Measurements from ENCODE around the gene PPP1R13B.
A peak's percentile ranks its signal among the peaks of the same experiment; 100 is the strongest.
"Not testable (repeated sequence)": the region's sequence is repeated elsewhere in the genome, so short reads cannot be mapped to it uniquely, and the experiment has no call there.

The PPP1R13B gene

GRCh38 chr14:103847451-103848174, at the start of gene PPP1R13B:
Gene PPP1R13B (minus strand): TSS chr14:103847575. CDS start chr14:103847307, 268 bp downstream.
- DNase-seq = peak; percentile 91

DNA sequence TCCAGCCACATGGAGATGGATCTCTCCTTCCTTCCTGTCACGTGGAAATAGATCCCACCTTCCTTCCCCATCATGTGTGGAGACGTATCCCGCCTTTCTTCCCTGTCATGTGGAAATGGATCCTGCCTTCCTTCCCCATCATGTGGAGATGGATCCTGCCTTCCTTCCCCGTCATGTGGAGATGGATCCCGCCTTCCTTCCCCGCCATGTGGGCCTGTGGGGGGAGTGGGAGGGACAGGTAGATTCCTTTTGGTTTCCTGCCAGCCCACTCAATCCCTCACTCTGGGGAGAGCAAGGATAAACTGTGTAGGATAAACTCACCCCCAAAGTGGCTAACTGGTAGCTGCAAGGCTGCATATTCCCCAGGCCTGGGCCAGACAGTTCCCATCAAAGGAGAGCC, 49.2 kb upstream of the PPP1R13B start:
- no peak for DNase-seq

DNA sequence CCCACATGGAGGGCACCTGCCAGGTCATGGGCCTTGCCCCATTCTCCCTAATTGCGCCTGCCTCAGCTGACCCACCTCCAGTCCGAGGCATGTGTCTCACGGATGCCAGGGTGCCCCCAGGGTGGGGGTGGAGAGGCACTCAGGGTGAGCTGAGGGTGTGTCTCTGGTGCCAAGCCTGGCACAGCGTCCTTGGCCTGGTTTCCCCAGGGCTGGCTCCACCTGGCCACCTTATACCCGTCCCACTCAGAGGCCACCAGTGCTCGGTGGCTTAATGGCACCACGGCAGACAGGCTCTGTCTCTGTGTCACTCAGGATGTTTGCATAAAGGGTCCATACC, 47.3 kb upstream of the PPP1R13B start:
- DNase-seq = no peak

- DNase-seq = no peak
These were observed 46.8 kb upstream of the PPP1R13B start for GRCh38 chr14:103894034-103894722.

GRCh38 chr14:103892247-103892646, 44.9 kb upstream of the PPP1R13B start:
- DNase-seq = no peak

DNA sequence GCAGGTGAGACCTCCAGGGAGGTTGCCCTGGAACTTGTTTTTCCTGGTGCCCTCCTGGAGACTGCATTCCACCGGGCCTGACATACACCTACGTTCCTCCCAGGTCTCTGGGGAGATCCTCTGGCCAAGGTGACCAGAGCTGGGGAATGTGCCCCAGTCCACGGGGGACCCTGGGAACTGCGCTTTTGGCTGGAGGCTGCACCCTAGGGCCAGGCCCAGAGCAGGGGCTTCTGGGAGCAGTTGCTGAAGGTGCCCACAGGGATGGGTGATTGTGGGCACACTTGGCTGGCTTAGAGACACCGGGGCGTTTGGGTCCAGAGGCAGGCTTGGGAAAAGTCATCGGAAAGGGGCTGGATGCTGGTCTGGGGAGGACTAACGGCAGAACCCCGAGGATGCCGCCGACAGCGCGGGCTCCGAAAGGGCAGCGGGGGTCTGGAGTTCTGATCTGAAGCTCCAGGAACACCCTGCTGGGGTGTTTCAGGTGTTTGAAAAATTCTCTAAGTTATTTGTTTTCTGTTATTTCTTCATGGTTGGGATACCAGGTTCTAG, 44.4 kb upstream of the PPP1R13B start:
- no peak for DNase-seq

GRCh38 chr14:103890821-103891666, 43.7 kb upstream of the PPP1R13B start:
- DNase-seq = no peak

GRCh38 chr14:103890052-103890371, 42.6 kb upstream of the PPP1R13B start:
- no peak for DNase-seq

DNA sequence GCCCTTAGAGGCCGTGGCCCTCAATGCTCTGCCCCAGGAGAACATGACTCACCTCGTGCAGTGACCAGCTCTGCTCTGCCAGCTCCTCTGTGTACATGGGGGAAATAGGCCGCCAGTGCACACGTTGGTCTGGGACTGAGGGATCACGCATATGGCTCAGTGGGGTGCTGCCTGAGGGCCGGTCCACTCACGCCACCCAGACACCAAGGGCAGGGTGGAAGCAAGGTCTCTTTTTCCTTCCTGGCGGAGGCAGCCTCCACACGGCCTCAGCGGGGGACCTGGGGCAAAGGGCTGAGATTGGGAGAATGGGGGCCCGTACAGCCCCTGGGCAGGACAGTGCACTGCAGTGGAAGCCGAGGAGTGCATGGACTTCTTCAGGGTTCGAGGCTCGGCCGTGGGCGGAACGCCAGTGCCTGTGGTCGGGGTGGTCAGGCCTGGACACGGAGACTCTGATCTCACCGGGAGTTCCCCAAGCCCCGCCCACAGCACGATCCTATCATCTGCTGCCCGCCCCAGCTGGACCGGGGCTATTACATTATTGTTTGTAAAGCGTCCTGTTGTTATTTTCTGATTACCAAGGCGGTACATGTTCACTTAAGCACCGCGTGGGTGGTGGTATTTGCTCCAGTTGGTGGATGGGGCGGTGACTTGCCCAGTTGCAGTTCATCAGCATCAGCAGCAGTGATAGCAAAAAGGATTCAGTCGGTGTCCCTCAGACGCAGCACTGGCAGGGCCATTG, 42.1 kb upstream of the PPP1R13B start:
- no peak for DNase-seq

DNA sequence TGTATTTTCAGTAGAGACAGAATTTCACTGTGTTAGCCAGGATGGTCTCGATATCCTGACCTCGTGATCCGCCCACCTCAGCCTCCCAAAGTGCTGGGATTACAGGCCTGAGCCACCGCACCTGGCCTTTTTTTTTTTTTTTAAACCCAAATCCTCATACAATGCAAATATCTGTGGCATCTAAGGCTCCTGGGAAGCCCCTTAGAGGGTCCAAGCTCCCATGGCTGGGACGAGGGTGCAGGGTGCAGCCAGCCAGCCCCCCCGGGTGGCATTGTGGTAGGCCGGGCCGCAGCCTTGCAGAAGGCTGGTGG, 41.6 kb upstream of the PPP1R13B start:
- not testable (repeated sequence) for DNase-seq

DNA sequence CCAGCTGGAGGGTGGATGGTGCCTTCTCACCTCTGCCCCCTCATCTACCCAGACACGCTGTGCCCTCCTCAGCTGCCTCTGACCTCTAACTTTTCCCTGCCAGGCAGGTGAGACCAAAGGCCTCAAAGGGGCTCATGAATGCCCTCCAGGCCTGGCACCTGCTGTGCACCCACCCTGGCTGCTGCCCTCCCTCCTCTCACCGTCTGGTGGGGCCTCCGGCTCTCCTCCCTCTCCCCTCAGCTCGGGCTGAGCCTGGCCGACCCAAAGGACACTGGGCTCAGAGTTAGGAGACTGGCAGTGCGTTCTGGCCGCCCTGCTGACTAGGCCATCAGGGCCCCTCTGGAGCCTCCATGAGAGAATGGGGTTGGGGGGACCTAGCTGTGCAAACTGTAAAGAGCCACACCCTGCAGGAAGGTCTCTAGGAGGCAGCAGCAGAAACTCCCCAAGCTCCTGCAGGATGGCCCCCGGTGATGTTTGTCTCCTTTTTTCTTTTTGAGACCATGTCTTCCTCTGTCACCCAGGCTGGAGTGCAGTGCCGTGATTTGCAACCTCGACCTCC, 40.3 kb upstream of the PPP1R13B start:
- DNase-seq = no peak

- DNase-seq = no peak
These were observed 39.8 kb upstream of the PPP1R13B start for GRCh38 chr14:103887170-103887501.

GRCh38 chr14:103886304-103887169, 39.2 kb upstream of the PPP1R13B start:
- no peak for DNase-seq

DNA sequence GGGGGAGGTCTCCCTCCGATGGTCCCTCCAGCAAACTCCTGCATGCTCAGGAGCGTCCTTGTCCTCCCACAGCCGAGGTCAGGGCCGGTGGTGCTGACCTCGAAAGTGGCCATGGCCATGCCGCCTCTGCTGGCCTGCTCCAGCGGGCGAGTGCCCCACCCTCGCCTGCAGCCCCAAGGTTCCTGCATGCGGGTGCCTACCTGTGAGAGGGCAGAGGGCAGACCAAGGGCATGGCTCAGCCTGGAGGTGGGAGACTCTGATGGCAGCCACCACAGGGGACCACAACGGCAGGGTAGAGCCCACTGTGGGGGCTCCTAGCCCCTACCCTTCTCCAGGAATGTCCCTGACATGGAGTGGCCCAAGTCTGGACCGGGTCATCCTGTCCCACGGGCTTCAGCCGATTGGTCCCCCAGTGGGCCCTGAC, 38.1 kb upstream of the PPP1R13B start:
- no peak for DNase-seq

DNA sequence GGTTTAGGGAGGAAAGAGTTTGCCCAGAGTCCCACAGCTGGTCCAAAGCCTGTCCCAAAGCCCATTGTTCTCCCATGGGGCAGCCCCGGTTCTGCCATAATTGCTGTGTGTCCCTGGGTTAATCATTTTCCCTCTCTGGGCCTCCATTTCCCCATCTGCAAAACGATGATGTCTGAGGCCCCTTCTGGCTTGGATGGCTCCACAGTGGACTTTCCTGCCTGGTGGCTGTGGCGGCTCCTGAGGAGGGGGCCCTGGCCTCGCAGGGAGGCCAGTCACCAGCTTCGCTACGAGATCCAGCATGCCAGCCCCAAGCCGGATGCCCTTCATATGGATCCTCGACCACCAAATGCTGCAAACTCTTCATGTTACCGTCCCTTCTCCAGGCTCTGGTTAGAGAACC, 37.5 kb upstream of the PPP1R13B start:
- DNase-seq = no peak

DNA sequence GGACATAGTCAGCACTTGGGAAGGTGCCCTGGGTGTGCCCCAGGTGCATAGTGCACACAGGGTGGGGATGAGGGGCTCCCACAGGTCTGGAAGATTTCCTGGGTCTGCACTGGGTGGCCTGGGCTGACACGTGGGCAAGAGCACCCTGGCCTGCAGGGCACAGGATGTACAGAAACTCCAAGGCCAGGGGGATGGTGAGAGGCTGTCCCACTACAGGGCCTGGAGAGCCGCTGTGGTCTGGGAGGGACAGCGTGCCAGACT, 35.8 kb upstream of the PPP1R13B start:
- no peak for DNase-seq

GRCh38 chr14:103882503-103883262, 35.3 kb upstream of the PPP1R13B start:
- DNase-seq = no peak

DNA sequence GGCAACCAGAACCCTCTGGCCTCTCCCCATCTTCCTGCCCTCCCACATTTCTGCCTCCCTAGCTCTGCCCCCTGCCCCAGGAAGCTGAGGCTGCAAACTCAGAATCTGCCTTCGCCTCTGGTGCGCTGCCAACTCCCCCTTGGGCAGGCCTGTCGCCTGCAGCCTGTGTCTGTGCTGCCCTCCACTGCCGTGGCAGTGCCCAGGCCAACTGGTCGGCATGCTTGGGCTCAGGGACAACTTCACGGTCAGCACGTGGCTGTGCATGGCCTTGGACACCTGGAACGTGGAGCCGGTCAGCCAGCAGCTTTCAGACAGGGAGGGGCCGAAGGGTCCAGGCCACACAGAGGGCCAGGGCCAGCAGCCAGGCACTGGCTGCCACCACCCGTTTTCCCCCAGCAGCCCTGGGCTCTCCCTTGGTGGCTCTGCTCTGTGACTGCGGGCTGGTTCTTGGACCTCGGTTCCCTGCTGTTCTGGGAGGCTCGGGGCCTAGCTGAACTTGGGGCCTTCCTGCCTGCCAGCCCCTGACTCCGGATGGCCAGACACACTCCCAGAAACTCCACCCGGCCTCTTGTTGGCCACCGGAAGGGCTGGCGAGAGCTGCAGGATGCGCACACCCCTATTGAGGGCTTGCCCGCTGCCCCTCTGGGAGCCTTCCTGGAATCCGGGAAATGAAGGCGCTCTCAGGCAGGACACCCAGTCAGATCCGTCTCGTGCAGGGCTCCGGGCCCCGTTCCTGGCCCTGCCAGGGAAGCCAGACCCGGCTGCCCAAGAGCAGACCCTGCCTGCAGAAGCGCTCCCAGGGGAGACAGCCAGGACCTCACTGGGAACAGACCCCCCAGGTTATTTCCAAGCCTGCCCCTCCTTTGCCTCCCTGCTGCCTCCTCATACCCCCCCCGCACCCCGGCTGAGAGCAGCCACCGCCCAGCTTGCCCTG, 34.2 kb upstream of the PPP1R13B start:
- no peak for DNase-seq

DNA sequence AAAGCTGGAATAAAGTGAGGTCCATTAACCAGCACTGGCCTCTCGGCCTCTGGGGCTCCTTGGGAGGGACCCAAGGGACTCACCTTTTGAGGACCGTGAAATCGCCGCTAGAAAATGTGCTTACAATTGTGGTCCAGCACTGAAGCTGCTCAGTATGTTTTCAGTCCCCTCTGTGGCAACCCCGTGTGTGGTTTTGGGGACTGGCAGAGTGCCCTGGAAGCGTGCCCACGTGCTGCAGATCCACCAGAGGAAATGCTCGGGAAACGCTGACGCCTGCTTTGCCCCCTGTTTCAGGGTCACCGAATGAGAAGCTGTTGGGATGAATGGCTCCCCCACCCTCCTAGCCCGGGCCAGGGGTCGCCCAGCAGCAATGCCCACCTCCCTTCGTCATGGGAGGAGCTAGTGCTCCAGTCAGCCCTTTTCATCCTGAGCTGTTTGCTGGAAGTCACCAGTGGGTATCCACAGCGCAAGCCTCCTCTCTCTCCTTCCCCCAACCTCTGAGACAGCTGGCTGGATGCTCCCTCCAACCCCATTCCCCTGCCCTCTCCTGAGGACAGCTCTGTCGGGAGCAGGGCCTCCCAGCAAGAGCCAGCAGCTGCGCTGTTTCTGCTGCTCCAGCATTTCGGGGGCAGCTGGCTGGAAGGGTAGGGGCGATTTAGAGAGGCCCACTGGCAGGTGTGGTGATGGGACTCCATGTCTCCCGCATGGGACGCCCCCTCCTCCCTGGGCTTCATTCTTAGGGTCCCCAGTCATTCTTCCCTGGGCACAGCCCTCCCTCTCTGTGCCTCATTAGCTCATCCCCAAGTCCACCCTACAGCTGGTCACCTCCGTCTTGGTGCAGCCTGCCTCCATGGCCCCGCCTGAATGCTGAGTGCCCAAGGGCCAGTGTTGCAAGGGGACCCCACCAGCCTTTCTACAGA, 33.2 kb upstream of the PPP1R13B start:
- peak; percentile 86 for DNase-seq
